ENCODE data around the gene CNRIP1. TPM values are rescaled to one million over a fixed set of nuclear protein-coding genes. Genes with fewer than 3 reads are reported as not detected.

The CNRIP1 gene
- total RNA-seq, 1 donor from 2014 or later: 21.8 TPM

DNA sequence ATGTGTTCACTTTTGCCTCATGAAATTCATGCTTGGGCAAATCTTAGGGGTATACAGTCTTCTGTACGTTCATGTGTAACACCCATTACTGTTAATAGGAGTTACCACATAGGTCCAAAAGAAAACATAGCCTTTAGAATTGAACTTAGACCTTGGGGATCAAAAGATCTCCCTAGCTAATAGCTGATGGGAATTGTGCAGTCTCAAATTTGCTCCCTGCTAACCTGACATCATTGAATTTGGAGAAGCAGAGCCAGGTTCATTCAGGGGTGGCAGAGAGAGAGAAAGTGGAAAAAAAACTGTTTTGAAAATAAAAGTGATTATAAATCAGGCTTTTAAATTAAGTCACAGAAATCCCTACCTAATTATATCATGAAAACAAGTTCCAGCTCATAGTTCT, 39.4 kb downstream of the CNRIP1 start:
- H3K27ac Mint-ChIP-seq (ENCODE audit: unreplicated experiment): no peak overlapping the region

GRCh38 chr2:68279691-68280090, 40.1 kb downstream of the CNRIP1 start:
- no peak overlapping the region for H3K4me3 Mint-ChIP-seq (ENCODE audit: unreplicated experiment)
- H3K27me3 Mint-ChIP-seq (ENCODE audit: unreplicated experiment): no peaks in the 10 kb centered on the region
- DNase-seq (ENCODE audit: low spot score): no peak
- H3K36me3 Mint-ChIP-seq (ENCODE audit: low read depth, unreplicated experiment): no peaks in the 10 kb centered on the region
- no peaks in the 10 kb centered on the region for H3K4me1 Mint-ChIP-seq (ENCODE audit: unreplicated experiment)
- no peak overlapping the region for H3K27ac Mint-ChIP-seq (ENCODE audit: unreplicated experiment)
- TF ChIP-seq, protein P1, sequence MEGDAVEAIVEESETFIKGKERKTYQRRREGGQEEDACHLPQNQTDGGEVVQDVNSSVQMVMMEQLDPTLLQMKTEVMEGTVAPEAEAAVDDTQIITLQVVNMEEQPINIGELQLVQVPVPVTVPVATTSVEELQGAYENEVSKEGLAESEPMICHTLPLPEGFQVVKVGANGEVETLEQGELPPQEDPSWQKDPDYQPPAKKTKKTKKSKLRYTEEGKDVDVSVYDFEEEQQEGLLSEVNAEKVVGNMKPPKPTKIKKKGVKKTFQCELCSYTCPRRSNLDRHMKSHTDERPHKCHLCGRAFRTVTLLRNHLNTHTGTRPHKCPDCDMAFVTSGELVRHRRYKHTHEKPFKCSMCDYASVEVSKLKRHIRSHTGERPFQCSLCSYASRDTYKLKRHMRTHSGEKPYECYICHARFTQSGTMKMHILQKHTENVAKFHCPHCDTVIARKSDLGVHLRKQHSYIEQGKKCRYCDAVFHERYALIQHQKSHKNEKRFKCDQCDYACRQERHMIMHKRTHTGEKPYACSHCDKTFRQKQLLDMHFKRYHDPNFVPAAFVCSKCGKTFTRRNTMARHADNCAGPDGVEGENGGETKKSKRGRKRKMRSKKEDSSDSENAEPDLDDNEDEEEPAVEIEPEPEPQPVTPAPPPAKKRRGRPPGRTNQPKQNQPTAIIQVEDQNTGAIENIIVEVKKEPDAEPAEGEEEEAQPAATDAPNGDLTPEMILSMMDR (IDR thresholded peaks at IDR 0.05; ENCODE audit: unreplicated experiment): no peak
- H3K9me3 Mint-ChIP-seq (ENCODE audit: unreplicated experiment): no peaks in the 10 kb centered on the region

More for the DNA sequence above, 39.4 kb downstream of the CNRIP1 start:
- H3K4me1 Mint-ChIP-seq (ENCODE audit: unreplicated experiment): no peaks in the 10 kb centered on the region
- H3K9me3 Mint-ChIP-seq (ENCODE audit: unreplicated experiment): no peaks in the 10 kb centered on the region
- H3K4me3 Mint-ChIP-seq (ENCODE audit: unreplicated experiment): no peak overlapping the region
- DNase-seq (ENCODE audit: low spot score): no peak
- TF ChIP-seq, protein P1 (IDR thresholded peaks at IDR 0.05; ENCODE audit: unreplicated experiment): no peak
- H3K27me3 Mint-ChIP-seq (ENCODE audit: unreplicated experiment): no peaks in the 10 kb centered on the region
- no peaks in the 10 kb centered on the region for H3K36me3 Mint-ChIP-seq (ENCODE audit: low read depth, unreplicated experiment)

DNA sequence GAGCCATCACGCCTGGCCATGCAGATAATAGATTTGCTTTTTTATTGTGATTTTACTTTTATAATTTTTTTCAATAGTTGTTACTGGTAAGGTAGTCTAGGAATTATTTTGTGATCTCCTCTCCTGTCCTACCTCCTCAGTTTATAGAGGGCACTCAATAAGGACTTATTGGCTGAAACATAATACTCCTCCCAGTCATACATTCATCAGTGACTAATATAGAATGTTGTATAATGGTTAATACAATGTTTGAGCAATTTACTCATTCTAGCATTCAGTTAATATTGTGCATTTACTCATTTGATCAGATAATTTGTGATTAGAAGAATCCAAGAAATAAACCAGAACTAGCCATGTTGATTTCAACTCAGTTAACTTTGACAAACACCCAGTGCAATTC, 41.6 kb downstream of the CNRIP1 start:
- Mint-ChIP-seq H3K4me3 (ENCODE audit: unreplicated experiment) (no peak overlapping the region), H3K4me1 (ENCODE audit: unreplicated experiment) (no peaks in the 10 kb centered on the region), H3K27me3 (ENCODE audit: unreplicated experiment) (no peaks in the 10 kb centered on the region), H3K36me3 (ENCODE audit: low read depth, unreplicated experiment) (no peaks in the 10 kb centered on the region), H3K9me3 (ENCODE audit: unreplicated experiment) (no peaks in the 10 kb centered on the region), H3K27ac (ENCODE audit: unreplicated experiment) (no peak overlapping the region)
- TF ChIP-seq, protein P1 (IDR thresholded peaks at IDR 0.05; ENCODE audit: unreplicated experiment): no peak
- DNase-seq (ENCODE audit: low spot score): no peak

GRCh38 chr2:68274022-68274421, 45.7 kb downstream of the CNRIP1 start:
- no peak for DNase-seq (ENCODE audit: low spot score)
- TF ChIP-seq, protein P1 (IDR thresholded peaks at IDR 0.05; ENCODE audit: unreplicated experiment): no peak
- no peaks in the 10 kb centered on the region for H3K9me3 Mint-ChIP-seq (ENCODE audit: unreplicated experiment)
- no peak overlapping the region for H3K27ac Mint-ChIP-seq (ENCODE audit: unreplicated experiment)
- no peak overlapping the region for H3K4me3 Mint-ChIP-seq (ENCODE audit: unreplicated experiment)
- H3K4me1 Mint-ChIP-seq (ENCODE audit: unreplicated experiment): no peaks in the 10 kb centered on the region
- H3K36me3 Mint-ChIP-seq (ENCODE audit: low read depth, unreplicated experiment): no peaks in the 10 kb centered on the region
- no peaks in the 10 kb centered on the region for H3K27me3 Mint-ChIP-seq (ENCODE audit: unreplicated experiment)

DNA sequence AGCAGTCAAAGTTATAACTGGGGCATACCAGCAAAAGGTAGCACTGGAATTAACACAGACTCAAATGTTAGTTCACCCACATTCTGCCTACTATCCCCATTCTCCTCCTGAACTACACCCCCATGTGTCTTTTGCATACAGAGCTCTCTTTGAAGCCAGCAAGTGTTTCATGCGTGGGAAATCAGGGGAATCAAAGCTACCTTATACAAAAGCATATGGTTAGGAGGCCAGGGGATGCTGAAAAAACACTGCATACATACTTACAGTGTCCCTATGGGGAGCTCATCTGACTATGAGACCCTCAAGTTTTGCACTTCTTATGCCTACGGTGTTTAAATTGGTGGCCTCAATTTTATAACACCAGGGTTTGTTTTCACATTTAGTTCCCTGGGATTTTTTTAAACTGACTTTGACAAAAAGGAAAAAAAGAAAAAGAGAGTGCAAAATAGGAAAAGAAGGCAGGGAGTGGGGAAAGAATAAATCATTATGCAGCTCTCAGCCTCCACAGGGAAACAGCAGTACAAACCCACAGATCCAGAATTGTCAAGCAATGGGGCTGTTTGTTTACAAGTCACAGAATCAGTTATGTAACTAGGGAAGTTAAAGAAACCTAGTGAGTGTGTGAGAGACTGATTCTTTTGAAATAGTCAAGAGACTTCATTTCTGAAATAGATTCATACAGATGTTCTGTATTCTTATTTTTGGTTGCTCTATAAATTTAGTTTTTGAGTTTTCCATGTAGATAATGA, 47.3 kb downstream of the CNRIP1 start:
- Mint-ChIP-seq H3K36me3 (ENCODE audit: low read depth, unreplicated experiment) (no peaks in the 10 kb centered on the region), H3K9me3 (ENCODE audit: unreplicated experiment) (no peaks in the 10 kb centered on the region), H3K4me1 (ENCODE audit: unreplicated experiment) (no peaks in the 10 kb centered on the region), H3K4me3 (ENCODE audit: unreplicated experiment) (no peak overlapping the region), H3K27ac (ENCODE audit: unreplicated experiment) (no peak overlapping the region), H3K27me3 (ENCODE audit: unreplicated experiment) (no peaks in the 10 kb centered on the region)
- no peak for DNase-seq (ENCODE audit: low spot score)
- TF ChIP-seq, protein P1 (IDR thresholded peaks at IDR 0.05; ENCODE audit: unreplicated experiment): no peak

Data from endothelial cell (in vitro differentiated cells).